Neuronal stem cell (in vitro differentiated cells): ENCODE measurements around the gene XKRX.

Source experiments
- DNase-seq: peaks from one replicate; pipeline ENCODE4 v3.0.0-alpha.2; 2013; ENCODE audit warnings: low spot score
- H2AFZ ChIP-seq: one replicate; pipeline ENCODE4 v1.6.1; 2013; ENCODE audit warnings: mild to moderate bottlenecking, low read length, inconsistent platforms
- H2AK5ac ChIP-seq: 2 replicates; pipeline ENCODE4 v1.6.1; 2013; ENCODE audit warnings: low read depth, mild to moderate bottlenecking, inconsistent platforms, low read length, moderate library complexity, mixed read lengths
- H2BK120ac ChIP-seq: 2 replicates; pipeline ENCODE4 v1.6.1; 2013; ENCODE audit warnings: low read depth, mild to moderate bottlenecking, inconsistent platforms, low read length, moderate library complexity, mixed read lengths
- H2BK12ac ChIP-seq: one replicate; pipeline ENCODE4 v1.6.1; 2013; ENCODE audit warnings: low read length, inconsistent platforms
- H2BK15ac ChIP-seq: 2 replicates; pipeline ENCODE4 v1.6.1; 2013; ENCODE audit warnings: mild to moderate bottlenecking, low read length, inconsistent platforms, mixed read lengths
- H2BK5ac ChIP-seq: one replicate; pipeline ENCODE4 v1.6.1; 2013; ENCODE audit warnings: inconsistent platforms, mild to moderate bottlenecking, low read length, moderate library complexity
- H3K14ac ChIP-seq: one replicate; pipeline ENCODE4 v1.6.1; 2013; ENCODE audit warnings: low read length, inconsistent platforms
- H3K18ac ChIP-seq: 2 replicates; pipeline ENCODE4 v1.6.1; 2013; ENCODE audit warnings: low read length, inconsistent platforms
- H3K23ac ChIP-seq: 2 replicates; pipeline ENCODE4 v1.6.1; 2013; ENCODE audit warnings: low read depth, mild to moderate bottlenecking, mixed read lengths, low read length, inconsistent platforms; ENCODE audit not compliant: poor library complexity
- H3K27ac ChIP-seq: replicated peaks from 3 replicates; pipeline ENCODE4 v1.5.1; 2013; ENCODE audit warnings: low read length, inconsistent platforms
- H3K27me3 ChIP-seq, 3 experiments: 2 replicates each; pipeline ENCODE4 v1.6.1; 2013; ENCODE audit warnings: low read length in 3 of 3, mild to moderate bottlenecking in 2 of 3, inconsistent platforms in 1 of 3, low read depth in 1 of 3, mixed read lengths in 1 of 3, moderate library complexity in 1 of 3; ENCODE audit not compliant: control insufficient read depth in 3 of 3, insufficient read depth in 3 of 3
- H3K36me3 ChIP-seq, 2 donors: replicated peaks in 1 of 2; 2 replicates each; pipeline ENCODE4 v1.6.1; 2013; ENCODE audit warnings: low read length in 2 of 2; ENCODE audit not compliant: control insufficient read depth in 2 of 2, insufficient read depth in 2 of 2
- H3K4ac ChIP-seq: 2 replicates; pipeline ENCODE4 v1.6.1; 2013; ENCODE audit warnings: inconsistent platforms, mild to moderate bottlenecking, low read length, moderate library complexity
- H3K4me1 ChIP-seq, 2 donors: 1 replicate in 1 of 2; 2 replicates in 1 of 2; pipeline ENCODE4 v1.6.1; 2013; ENCODE audit warnings: low read length in 2 of 2, low read depth in 1 of 2; ENCODE audit not compliant: control insufficient read depth in 2 of 2, insufficient read depth in 1 of 2
- H3K4me2 ChIP-seq: one replicate; pipeline ENCODE4 v1.6.1; 2013; ENCODE audit warnings: mild to moderate bottlenecking, low read length, inconsistent platforms; ENCODE audit not compliant: insufficient read depth, poor library complexity, severe bottlenecking
- H3K4me3 ChIP-seq, 2 donors: 2 replicates each; pipeline ENCODE4 v1.5.1; 2013; ENCODE audit warnings: low read length in 2 of 2, mild to moderate bottlenecking in 2 of 2, inconsistent platforms in 1 of 2, moderate library complexity in 1 of 2
- H3K79me1 ChIP-seq: one replicate; pipeline ENCODE4 v1.6.1; 2013; ENCODE audit warnings: low read depth, mild to moderate bottlenecking, inconsistent platforms, low read length, moderate library complexity
- H3K9ac ChIP-seq: one replicate; pipeline ENCODE4 v1.6.1; 2013; ENCODE audit warnings: mild to moderate bottlenecking, low read depth, low read length, inconsistent platforms; ENCODE audit not compliant: poor library complexity
- H3K9me3 ChIP-seq, 2 donors: replicated peaks in 1 of 2; 2 replicates each; pipeline versions ENCODE3 to v1.6.1; 2013; ENCODE audit warnings: low read length in 2 of 2, mild to moderate bottlenecking in 2 of 2, inconsistent platforms in 1 of 2, low read depth in 1 of 2, mixed read lengths in 1 of 2, moderate library complexity in 1 of 2; ENCODE audit not compliant: control insufficient read depth in 2 of 2, insufficient read depth in 1 of 2
- H4K8ac ChIP-seq: one replicate; pipeline ENCODE4 v1.6.1; 2013; ENCODE audit warnings: low read depth, mild to moderate bottlenecking, inconsistent platforms, low read length, moderate library complexity
- H4K91ac ChIP-seq: one replicate; pipeline ENCODE4 v1.6.1; 2013; ENCODE audit warnings: low read length, low read depth, mild to moderate bottlenecking, inconsistent platforms; ENCODE audit not compliant: poor library complexity
- WGBS, 2 donors: extraction: QIAGEN DNeasy Blood & Tissue Kit; methylation state at CpG; one replicate each; pipeline ENCODE4 v1.1.7; 2013; ENCODE audit warnings: missing lambda C conversion rate in 2 of 2, mixed read lengths in 1 of 2; ENCODE audit not compliant: insufficient read length in 2 of 2, insufficient replicate concordance in 1 of 2; ENCODE audit errors: extremely low coverage in 2 of 2; 5-methylcytosine and 5-hydroxymethylcytosine counted together

Gene XKRX

GRCh38 chrX:100969936-100970335, 41.2 kb upstream of the XKRX start:
- no peak overlapping the region for H2BK15ac ChIP-seq
- no peak for DNase-seq
- no peaks in the 10 kb centered on the region for H3K4me1 ChIP-seq
- H3K14ac ChIP-seq = no peak overlapping the region
- no peak overlapping the region for H3K4me3 ChIP-seq
- H3K4ac ChIP-seq = no peak overlapping the region
- H2BK120ac ChIP-seq = no peak overlapping the region
- no peak overlapping the region for H2AFZ ChIP-seq
- H3K36me3 ChIP-seq = no peaks in the 10 kb centered on the region
- no peak overlapping the region for H3K9ac ChIP-seq
- no peaks in the 10 kb centered on the region for H3K9me3 ChIP-seq
- H2BK5ac ChIP-seq = no peak overlapping the region
- no peak overlapping the region for H4K8ac ChIP-seq
- no peak overlapping the region for H3K18ac ChIP-seq
- no peak overlapping the region for H2AK5ac ChIP-seq
- no peaks in the 10 kb centered on the region for H3K79me1 ChIP-seq
- no peak overlapping the region for H4K91ac ChIP-seq
- no peak overlapping the region for H2BK12ac ChIP-seq
- WGBS, 2 donors = no CpG with 5 or more reads among the region's 1 CpG
- H3K27me3 ChIP-seq = no peaks in the 10 kb centered on the region
- no peak overlapping the region for H3K23ac ChIP-seq
- H3K27ac ChIP-seq = no peak overlapping the region
- H3K4me2 ChIP-seq = no peak overlapping the region

- Histone ChIP-seq H3K36me3 (no peaks in the 10 kb centered on the region), H2AFZ (no peak within 1 kb of the TSS), H3K27me3 (no peaks in the 10 kb centered on the region), H3K4me2 (no peak within 1 kb of the TSS), H2BK15ac (no peak within 1 kb of the TSS), H3K4ac (no peak within 1 kb of the TSS), H4K91ac (no peak within 1 kb of the TSS), H3K4me1 (no peaks in the 10 kb centered on the region), H2BK5ac (no peak within 1 kb of the TSS), H3K23ac (no peak within 1 kb of the TSS), H2BK12ac (no peak within 1 kb of the TSS), H3K27ac (no peak within 1 kb of the TSS), H3K9me3 (no peaks in the 10 kb centered on the region), H3K79me1 (no peaks in the 10 kb centered on the region), H2AK5ac (no peak within 1 kb of the TSS), H3K14ac (no peak within 1 kb of the TSS), H2BK120ac (no peak within 1 kb of the TSS), H4K8ac (no peak within 1 kb of the TSS), H3K4me3 (no peak within 1 kb of the TSS), H3K9ac (no peak within 1 kb of the TSS), H3K18ac (no peak within 1 kb of the TSS)
- no peak for DNase-seq
- no CpG with 5 or more reads among the region's 2 CpGs for WGBS, 2 donors
Measured at GRCh38 chrX:100969408-100969807, 40.7 kb upstream of the XKRX start, which contains the start of gene ARL13A. TSS of gene ARL13A (plus strand) at chrX:100969708. CDS start at chrX:100973690, 3,982 bp downstream.

GRCh38 chrX:100964362-100964761, 35.6 kb upstream of the XKRX start:
- Histone ChIP-seq H2BK5ac (no peak overlapping the region), H3K27ac (no peak overlapping the region), H2AK5ac (no peak overlapping the region), H3K23ac (no peak overlapping the region), H4K91ac (no peak overlapping the region), H2BK120ac (no peak overlapping the region), H3K36me3 (no peaks in the 10 kb centered on the region), H2AFZ (no peak overlapping the region), H3K79me1 (no peaks in the 10 kb centered on the region), H3K14ac (no peak overlapping the region), H2BK15ac (no peak overlapping the region), H4K8ac (no peak overlapping the region), H3K9ac (no peak overlapping the region), H3K4me1 (no peaks in the 10 kb centered on the region), H3K27me3 (no peaks in the 10 kb centered on the region), H3K18ac (no peak overlapping the region), H2BK12ac (no peak overlapping the region), H3K9me3 (no peaks in the 10 kb centered on the region), H3K4me3 (no peak overlapping the region), H3K4ac (no peak overlapping the region), H3K4me2 (no peak overlapping the region)
- no peak for DNase-seq

GRCh38 chrX:100962811-100963210, 34.1 kb upstream of the XKRX start:
- H3K18ac ChIP-seq = no peak overlapping the region
- no peak overlapping the region for H3K4me3 ChIP-seq
- no CpG with 5 or more reads among the region's 3 CpGs for WGBS, 2 donors
- no peak overlapping the region for H3K27ac ChIP-seq
- H4K91ac ChIP-seq = no peak overlapping the region
- no peak overlapping the region for H2AFZ ChIP-seq
- no peak overlapping the region for H2BK120ac ChIP-seq
- H3K14ac ChIP-seq = no peak overlapping the region
- no peaks in the 10 kb centered on the region for H3K9me3 ChIP-seq
- DNase-seq = no peak
- no peak overlapping the region for H4K8ac ChIP-seq
- H3K4me2 ChIP-seq = no peak overlapping the region
- no peak overlapping the region for H2BK5ac ChIP-seq
- no peak overlapping the region for H2AK5ac ChIP-seq
- H3K4ac ChIP-seq = no peak overlapping the region
- H3K4me1 ChIP-seq = no peaks in the 10 kb centered on the region
- no peak overlapping the region for H2BK15ac ChIP-seq
- no peak overlapping the region for H3K9ac ChIP-seq
- no peak overlapping the region for H3K23ac ChIP-seq
- no peaks in the 10 kb centered on the region for H3K79me1 ChIP-seq
- no peaks in the 10 kb centered on the region for H3K27me3 ChIP-seq
- H2BK12ac ChIP-seq = no peak overlapping the region
- no peaks in the 10 kb centered on the region for H3K36me3 ChIP-seq
